Measurements from ENCODE around the gene CDKN1C.

DNA sequence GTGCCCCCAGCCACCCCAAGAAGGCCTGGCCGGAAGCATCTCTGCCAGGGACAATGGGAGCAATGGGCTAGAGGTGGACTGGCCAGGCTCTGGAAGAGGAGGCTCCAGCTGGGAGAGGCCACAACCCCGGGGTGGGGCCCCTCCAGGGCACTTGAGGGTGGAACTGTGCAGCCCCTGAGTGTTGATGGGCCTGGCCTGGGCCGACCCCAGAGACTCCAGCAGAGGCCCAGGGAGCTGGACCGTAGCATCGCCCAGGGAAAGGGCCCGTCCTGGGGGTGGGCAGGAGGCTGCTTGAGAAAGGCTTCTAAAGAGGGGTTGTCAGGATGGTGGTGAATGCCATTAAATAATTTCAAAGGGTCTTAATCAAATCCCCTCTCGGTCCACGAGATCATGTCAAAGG lies 30.4 kb downstream of the CDKN1C start:
- TF ChIP-seq TAF1 (IDR thresholded peaks at IDR 0.05; ENCODE audit: borderline replicate concordance, insufficient read depth, low read length) (no peak), POLR2AphosphoS5 (IDR thresholded peaks at IDR 0.05; ENCODE audit: low read depth, low read length) (no peak)
